OCI-LY3 (cell line): ENCODE measurements around the gene SLC13A2.

Source experiments
- CTCF ChIP-seq: fragments of 200-600, 300-600 bp; sonication (generic); IDR thresholded peaks from 2 replicates; pipeline ENCODE4 v1.5.1; 2014; ENCODE audit warnings: antibody characterized with exemption, low read length, low read depth
- EZH2phosphoT487 ChIP-seq: fragments of 200-600 bp; shearing (Covaris generic); IDR thresholded peaks from 2 replicates; pipeline ENCODE4 v1.6.1; 2018; ENCODE audit warnings: antibody characterized with exemption, mixed run types, low read depth

- no peak for TF ChIP-seq CTCF
- no peak for TF ChIP-seq EZH2phosphoT487
Observed at GRCh38 chr17:28540231-28540630, 66.8 kb downstream of the SLC13A2 start.
